A549 (cell line): Measurements from ENCODE around the gene SUGCT. TPM values are rescaled to one million over a fixed set of nuclear protein-coding genes. Genes with fewer than 3 reads are reported as not detected.

Experiments used
- ATAC-seq, 2 experiments: fragments of 200-7000 bp in 1 of 2; fragments of >200 bp in 1 of 2; cut with Nextera tagmentation in 1 of 2; cut with Tn5 transposase in 1 of 2; 3 replicates each; pipeline versions ENCODE4 v1.8.0 to v1.9.1; 2018 to 2020; ENCODE audit warnings: mild to moderate bottlenecking in 1 of 2, moderate library complexity in 1 of 2
- CTCF ChIA-PET: fragments of 300-600 bp; sonication (Branson Sonifier 250); formaldehyde crosslinking; extraction: SDS; loops from one replicate; lab custom pipeline; 2021; ENCODE audit warnings: antibody characterized with exemption, inconsistent platforms; lab: Yijun Ruan, JAX
- POLR2A ChIA-PET: fragments of 350-600 bp; formaldehyde crosslinking; extraction: SDS; loops from one replicate; lab custom pipeline; 2021; ENCODE audit warnings: antibody characterized with exemption, inconsistent platforms; lab: Yijun Ruan, JAX
- DNase-seq, 2 experiments: peaks; one replicate each; pipeline versions ENCODE4 v3.0.0 to v3.0.0-alpha.2; 2011 to 2016; ENCODE audit warnings: low read depth in 1 of 2, low spot score in 1 of 2
- FAIRE-seq: peaks from 2 replicates; lab custom pipeline; 2011; peaks lifted over from hg19 to GRCh38; lab: Jason Lieb, UNC
- H3K27ac ChIP-seq, 2 experiments: fragments of >200 bp; sonication (Bioruptor Twin); formaldehyde crosslinking; 3 replicates each; pipeline ENCODE4 v1.5.1; 2016 to 2017
- H3K4me1 ChIP-seq: fragments of >200 bp; sonication (Bioruptor Twin); formaldehyde crosslinking; 3 replicates; pipeline ENCODE4 v1.6.1; 2016
- H3K4me2 ChIP-seq: fragments of >200 bp; sonication (Bioruptor Twin); formaldehyde crosslinking; 3 replicates; pipeline ENCODE4 v1.6.1; 2016
- H3K4me3 ChIP-seq: fragments of >200 bp; sonication (Bioruptor Twin); formaldehyde crosslinking; 3 replicates; pipeline ENCODE4 v1.5.1; 2016
- H3K9me3 ChIP-seq: fragments of >200 bp; sonication (Bioruptor Twin); formaldehyde crosslinking; 3 replicates; pipeline ENCODE4 v1.6.1; 2016
- ATOH8 ChIP-seq: fragments of 250-450 bp; sonication (Bioruptor Pico); IDR thresholded peaks from 2 replicates; pipeline ENCODE4 v1.5.0; 2020; ENCODE audit warnings: low read depth, mild to moderate bottlenecking, moderate library complexity
- BHLHE40 ChIP-seq: IDR thresholded peaks from 2 replicates; pipeline ENCODE4 v1.6.1; 2012; ENCODE audit warnings: low read depth, low read length, inconsistent platforms
- CBX2 ChIP-seq: fragments of 200-600 bp; sonication (generic); IDR thresholded peaks from 2 replicates; pipeline ENCODE4 v1.6.1; 2016; ENCODE audit warnings: low read depth, mild to moderate bottlenecking, borderline replicate concordance
- CBX8 ChIP-seq: fragments of 200-600 bp; sonication (generic); IDR thresholded peaks from 2 replicates; pipeline ENCODE4 v1.6.1; 2016
- CHD2 ChIP-seq: fragments of 150-350 bp; IDR thresholded peaks from 2 replicates; pipeline ENCODE4 v1.6.1; 2014; ENCODE audit warnings: low read length; ENCODE audit not compliant: partially characterized antibody
- EHF ChIP-seq: fragments of 250-450 bp; sonication (Bioruptor Pico); IDR thresholded peaks from 2 replicates; pipeline ENCODE4 v1.5.0; 2020; ENCODE audit warnings: mild to moderate bottlenecking
- EHMT2 ChIP-seq: fragments of 200-600 bp; sonication (generic); IDR thresholded peaks from 2 replicates; pipeline ENCODE4 v1.6.1; 2016; ENCODE audit warnings: antibody characterized with exemption, low read depth, mild to moderate bottlenecking, moderate library complexity
- ESRRA ChIP-seq: fragments of 150-350 bp; IDR thresholded peaks from 2 replicates; pipeline ENCODE4 v1.6.1; 2014; ENCODE audit warnings: mild to moderate bottlenecking, low read length, borderline replicate concordance
- FOSB ChIP-seq: fragments of 250-450 bp; sonication (Bioruptor Pico); IDR thresholded peaks from 2 replicates; pipeline ENCODE4 v1.5.0; 2020; ENCODE audit warnings: mild to moderate bottlenecking, moderate library complexity
- HDAC2 ChIP-seq: fragments of 200-600 bp; sonication (generic); IDR thresholded peaks from 2 replicates; pipeline ENCODE4 v1.6.1; 2016
- HES2 ChIP-seq: fragments of >200 bp; sonication (Bioruptor Twin); formaldehyde crosslinking; IDR thresholded peaks from 2 replicates; pipeline ENCODE4 v1.6.1; 2016
- HMGXB4 ChIP-seq: fragments of 250-450 bp; sonication (Bioruptor Pico); IDR thresholded peaks from 2 replicates; pipeline ENCODE4 v1.5.0; 2021; ENCODE audit warnings: mild to moderate bottlenecking, moderate library complexity, borderline replicate concordance
- HOXA7 ChIP-seq: fragments of 250-450 bp; sonication (Bioruptor Pico); IDR thresholded peaks from 2 replicates; pipeline ENCODE4 v1.5.0; 2020; ENCODE audit warnings: mild to moderate bottlenecking, moderate library complexity
- HOXB5 ChIP-seq: fragments of 250-450 bp; sonication (Bioruptor Pico); IDR thresholded peaks from 2 replicates; pipeline ENCODE4 v1.5.0; 2020; ENCODE audit warnings: mild to moderate bottlenecking, moderate library complexity
- JUN ChIP-seq, 2 experiments: fragments of >200 bp; sonication (Bioruptor Twin); formaldehyde crosslinking; IDR thresholded peaks; 2 replicates in 1 of 2; 3 replicates in 1 of 2; pipeline ENCODE4 v1.6.1; 2016 to 2017
- JUNB ChIP-seq: fragments of >200 bp; sonication (Bioruptor Twin); formaldehyde crosslinking; IDR thresholded peaks from 2 replicates; pipeline ENCODE4 v1.6.1; 2016
- KDM1A ChIP-seq: fragments of 200-600 bp; sonication (generic); IDR thresholded peaks from 2 replicates; pipeline ENCODE4 v1.6.1; 2016; ENCODE audit warnings: low read depth, mild to moderate bottlenecking
- MAFK ChIP-seq: fragments of 450-650 bp; IDR thresholded peaks from 2 replicates; pipeline ENCODE4 v1.6.1; 2014; ENCODE audit not compliant: partially characterized antibody
- MAX ChIP-seq: IDR thresholded peaks from 2 replicates; pipeline ENCODE4 v1.6.1; 2012
- MAZ ChIP-seq: fragments of 150-350 bp; IDR thresholded peaks from 2 replicates; pipeline ENCODE4 v1.6.1; 2014; ENCODE audit warnings: antibody characterized with exemption, low read depth, low read length, borderline replicate concordance
- NFE2L2 ChIP-seq: fragments of 150-350 bp; conservative IDR thresholded peaks from 2 replicates; pipeline ENCODE4 v1.6.1; 2014; ENCODE audit warnings: low read length
- NPAS2 ChIP-seq: fragments of 250-450 bp; sonication (Bioruptor Pico); IDR thresholded peaks from 2 replicates; pipeline ENCODE4 v1.8.0; 2022; ENCODE audit warnings: mild to moderate bottlenecking, moderate library complexity, borderline replicate concordance
- PBX3 ChIP-seq: IDR thresholded peaks from 2 replicates; pipeline ENCODE4 v1.6.1; 2012
- POLR2A ChIP-seq: IDR thresholded peaks from 2 replicates; pipeline ENCODE4 v1.6.1; 2012; ENCODE audit warnings: mild to moderate bottlenecking, low read length
- POLR2AphosphoS2 ChIP-seq: conservative IDR thresholded peaks from 2 replicates; pipeline ENCODE4 v1.6.1; 2012; ENCODE audit warnings: low read length, improper control_type of control experiment, inconsistent platforms
- RAD21 ChIP-seq, 2 experiments: fragments of >200 bp in 1 of 2; sonication (Bioruptor Twin) in 1 of 2; formaldehyde crosslinking in 1 of 2; IDR thresholded peaks in 1 of 2; conservative IDR thresholded peaks in 1 of 2; 2 replicates in 1 of 2; 3 replicates in 1 of 2; pipeline ENCODE4 v1.6.1; 2012 to 2018; ENCODE audit warnings: inconsistent platforms in 1 of 2
- RARB ChIP-seq: fragments of 250-450 bp; sonication (Bioruptor Pico); IDR thresholded peaks from 2 replicates; pipeline ENCODE4 v1.8.0; 2021; ENCODE audit warnings: mild to moderate bottlenecking, moderate library complexity
- RCOR1 ChIP-seq: fragments of 150-350 bp; IDR thresholded peaks from 2 replicates; pipeline ENCODE4 v1.6.1; 2014; ENCODE audit warnings: antibody characterized with exemption, low read length, low read depth
- RNF2 ChIP-seq: fragments of 200-600 bp; sonication (generic); IDR thresholded peaks from 2 replicates; pipeline ENCODE4 v1.6.1; 2016; ENCODE audit warnings: low read depth, mild to moderate bottlenecking, antibody characterized with exemption, moderate library complexity, borderline replicate concordance
- SREBF2 ChIP-seq: fragments of 450-650 bp; IDR thresholded peaks from 2 replicates; pipeline ENCODE4 v1.6.1; 2014; ENCODE audit warnings: mild to moderate bottlenecking, moderate library complexity
- ZC3H11A ChIP-seq: fragments of 450-650 bp; IDR thresholded peaks from 2 replicates; pipeline ENCODE4 v1.6.1; 2014; ENCODE audit warnings: antibody characterized with exemption, mild to moderate bottlenecking
- ZFP36 ChIP-seq: fragments of 450-650 bp; IDR thresholded peaks from 2 replicates; pipeline ENCODE4 v1.6.1; 2014; ENCODE audit warnings: borderline replicate concordance; ENCODE audit not compliant: partially characterized antibody
- ZNF302 ChIP-seq: fragments of 250-450 bp; sonication (Bioruptor Pico); IDR thresholded peaks from 2 replicates; pipeline ENCODE4 v1.9.0; 2021; ENCODE audit warnings: inconsistent platforms, mild to moderate bottlenecking, moderate library complexity
- WGBS: methylation state at CpG from one replicate; pipeline ENCODE4 v1.1.6; 2017; ENCODE audit errors: missing lambda C conversion rate; 5-methylcytosine and 5-hydroxymethylcytosine counted together
- polyA plus RNA-seq, 4 experiments: library from polyadenylated mRNA; depleted of rRNA in 3 of 4; stranded (reverse); fragments of >200 nt; fragmentation: RNase III in 1 of 4; extraction: RNeasy Plus Mini Kit Qiagen cat#74134 plus additional on column Dnase treatment in 1 of 4; gene quantifications; 2 replicates in 3 of 4; 3 replicates in 1 of 4; pipeline ENCODE4 v1.2.3, GENCODE V29; 2011 to 2017

SUGCT gene
- polyA plus RNA-seq, 2 of the 4 experiments (the other 2 are of a cell fraction) = 1.4 to 1.6 TPM

- TF ChIP-seq POLR2AphosphoS2 = no peak
- TF ChIP-seq, all 56 proteins: peak for 0
Observed at GRCh38 chr7:40369641-40370277, 235.0 kb downstream of the SUGCT start (continued).

GRCh38 chr7:40371806-40372440 lies 237.1 kb downstream of the SUGCT start:
- FAIRE-seq = no peak

GRCh38 chr7:40374575-40374974 lies 239.8 kb downstream of the SUGCT start:
- FAIRE-seq (no peak), DNase-seq (no peak), ATAC-seq (no peak)
- H3K4me1 ChIP-seq = no peaks in the 10 kb centered on the region
- POLR2A ChIA-PET = no interaction called here
- H3K9me3 ChIP-seq = no peaks in the 10 kb centered on the region
- H3K27ac ChIP-seq = no peak overlapping the region
- CTCF ChIA-PET = no interaction called here
- no peak overlapping the region for H3K4me2 ChIP-seq
- H3K4me3 ChIP-seq = no peak overlapping the region
- WGBS = 0% methylated on average over 2 of the region's 2 CpGs
- TF ChIP-seq HES2 (no peak), HOXA7 (CRISPR knock-in tag) (no peak), SREBF2 (no peak), MAZ (no peak), ESRRA (no peak), RNF2 (no peak), RAD21 (conservative IDR thresholded peaks at IDR 0.05 in 1 of 2, IDR thresholded peaks at IDR 0.05 in 1 of 2) (no peak), HMGXB4 (CRISPR knock-in tag) (no peak), RCOR1 (no peak), HOXB5 (CRISPR knock-in tag) (no peak), MAX (no peak), ZFP36 (no peak), KDM1A (no peak), PBX3 (no peak), NFE2L2 (no peak), ZC3H11A (no peak), POLR2A (no peak)

More at GRCh38 chr7:40371806-40372440, 237.1 kb downstream of the SUGCT start:
- ChIA-PET CTCF (no interaction called here), POLR2A (interaction anchor here (0.7 kb wide), 1 partner anchor 264 kb away, joined by 3 read pairs; no protein-coding TSS in a partner anchor)
- Histone ChIP-seq H3K9me3 (0 out of 3 replicates have a peak, but pooled peaks cover 2% of the 10 kb centered on the region), H3K27ac (no peak overlapping the region), H3K4me3 (no peak overlapping the region), H3K4me2 (no peak overlapping the region), H3K4me1 (no peaks in the 10 kb centered on the region)
- 9% methylated on average over 4 of the region's 4 CpGs for WGBS
- ATAC-seq (no peak), DNase-seq (no peak)
- TF ChIP-seq RAD21 (conservative IDR thresholded peaks at IDR 0.05 in 1 of 2, IDR thresholded peaks at IDR 0.05 in 1 of 2) = no peak
- no peak for TF ChIP-seq ZNF302 (CRISPR knock-in tag)
- TF ChIP-seq CHD2 = no peak
- no peak for TF ChIP-seq JUNB
- TF ChIP-seq CBX2 = no peak
- TF ChIP-seq ATOH8 (CRISPR knock-in tag) = no peak
- no peak for TF ChIP-seq PBX3
- TF ChIP-seq NPAS2 (CRISPR knock-in tag) = no peak
- no peak for TF ChIP-seq EHF (CRISPR knock-in tag)
- TF ChIP-seq HES2 = no peak
- TF ChIP-seq BHLHE40 = no peak
- no peak for TF ChIP-seq RARB (CRISPR knock-in tag)
- TF ChIP-seq HOXB5 (CRISPR knock-in tag) = no peak
- TF ChIP-seq ESRRA = no peak
- no peak for TF ChIP-seq EHMT2
- TF ChIP-seq FOSB (CRISPR knock-in tag) = no peak
- TF ChIP-seq JUN (IDR thresholded peaks at IDR 0.05) = no peak
- no peak for TF ChIP-seq CBX8
- no peak for TF ChIP-seq HDAC2
- TF ChIP-seq MAFK = no peak
